IMR-90 (cell line): ENCODE measurements around the gene SWAP70. TPM values are rescaled to one million over a fixed set of nuclear protein-coding genes. Genes with fewer than 3 reads are reported as not detected.

Source experiments
- ATAC-seq: fragments of 200-7000 bp; cut with Tn5 transposase; 2 replicates; pipeline ENCODE4 v1.9.1; 2020; ENCODE audit warnings: low read depth, mild to moderate bottlenecking, moderate library complexity
- BruUV-seq: library from RNA; stranded (reverse); fragments of 400-500 nt; replicated peaks from 2 replicates; lab custom pipeline; 2021; lab: Mats Ljungman, UMichigan
- CTCF ChIA-PET: fragments of 300-600 bp; formaldehyde crosslinking; extraction: SDS; loops from one replicate; lab custom pipeline; 2021; ENCODE audit warnings: antibody characterized with exemption; lab: Yijun Ruan, JAX
- POLR2A ChIA-PET: fragments of 300-600 bp; sonication (Branson Sonifier 250); formaldehyde crosslinking; loops from one replicate; lab custom pipeline; 2022; ENCODE audit warnings: antibody characterized with exemption; ENCODE audit not compliant: unreplicated experiment; lab: Charles Lee
- DNase-seq: peaks from one replicate; pipeline ENCODE4 v3.0.0; 2013
- H2AFZ ChIP-seq: replicated peaks from 2 replicates; pipeline ENCODE3; 2013; ENCODE audit warnings: low read length, mild to moderate bottlenecking; ENCODE audit not compliant: poor library complexity
- H2AK5ac ChIP-seq: 2 replicates; pipeline ENCODE4 v1.6.1; 2013; ENCODE audit warnings: low read depth, low read length, inconsistent platforms
- H2AK9ac ChIP-seq: replicated peaks from 2 replicates; pipeline ENCODE3; 2013; ENCODE audit warnings: mild to moderate bottlenecking, low read depth, low read length, moderate library complexity; ENCODE audit not compliant: poor library complexity
- H2BK120ac ChIP-seq: 2 replicates; pipeline ENCODE4 v1.6.1; 2013; ENCODE audit warnings: low read depth, low read length, inconsistent platforms
- H2BK15ac ChIP-seq: 3 replicates; pipeline ENCODE4 v1.6.1; 2013; ENCODE audit warnings: low read depth, low read length, inconsistent platforms
- H2BK20ac ChIP-seq: 2 replicates; pipeline ENCODE4 v1.6.1; 2013; ENCODE audit warnings: low read depth, mild to moderate bottlenecking, inconsistent platforms, low read length, moderate library complexity
- H2BK5ac ChIP-seq: 2 replicates; pipeline ENCODE4 v1.6.1; 2013; ENCODE audit warnings: mild to moderate bottlenecking, low read depth, low read length, inconsistent platforms; ENCODE audit not compliant: poor library complexity, severe bottlenecking
- H3K14ac ChIP-seq: replicated peaks from 2 replicates; pipeline ENCODE4 v1.6.1; 2013; ENCODE audit warnings: low read depth, low read length, inconsistent platforms
- H3K18ac ChIP-seq: 2 replicates; pipeline ENCODE4 v1.6.1; 2013; ENCODE audit warnings: low read depth, low read length, control low read depth
- H3K23ac ChIP-seq: 2 replicates; pipeline ENCODE4 v1.6.1; 2013; ENCODE audit warnings: low read depth, low read length, inconsistent platforms
- H3K27ac ChIP-seq: 2 replicates; pipeline ENCODE4 v1.5.1; 2013; ENCODE audit warnings: mild to moderate bottlenecking, control low read depth, low read length; ENCODE audit not compliant: insufficient read depth
- H3K27me3 ChIP-seq: 2 replicates; pipeline ENCODE4 v1.6.1; 2013; ENCODE audit warnings: low read length; ENCODE audit not compliant: control insufficient read depth, insufficient read depth
- H3K36me3 ChIP-seq: 2 replicates; pipeline ENCODE4 v1.6.1; 2013; ENCODE audit warnings: low read length, mixed read lengths; ENCODE audit not compliant: control insufficient read depth, insufficient read depth
- H3K4ac ChIP-seq: 2 replicates; pipeline ENCODE4 v1.6.1; 2013; ENCODE audit warnings: low read depth, low read length, inconsistent platforms
- H3K4me1 ChIP-seq: 2 replicates; pipeline ENCODE4 v1.6.1; 2013; ENCODE audit warnings: low read length, mixed read lengths; ENCODE audit not compliant: control insufficient read depth, insufficient read depth
- H3K4me2 ChIP-seq: 2 replicates; pipeline ENCODE4 v1.6.1; 2013; ENCODE audit warnings: low read depth, mild to moderate bottlenecking, control low read depth, low read length, moderate library complexity
- H3K4me3 ChIP-seq: 2 replicates; pipeline ENCODE4 v1.5.1; 2013; ENCODE audit warnings: low read depth, mild to moderate bottlenecking, control low read depth, low read length, moderate library complexity; ENCODE audit not compliant: insufficient read depth
- H3K56ac ChIP-seq: 2 replicates; pipeline ENCODE4 v1.6.1; 2013; ENCODE audit warnings: low read length, inconsistent platforms; ENCODE audit not compliant: insufficient read depth; ENCODE audit errors: extremely low read depth
- H3K79me1 ChIP-seq, 2 experiments: 2 replicates each; pipeline ENCODE4 v1.6.1; 2013; ENCODE audit warnings: low read length in 2 of 2, inconsistent platforms in 1 of 2, low read depth in 1 of 2
- H3K9ac ChIP-seq: 2 replicates; pipeline ENCODE4 v1.6.1; 2013; ENCODE audit warnings: low read depth, low read length, control low read depth
- H3K9me1 ChIP-seq: 2 replicates; pipeline ENCODE4 v1.6.1; 2013; ENCODE audit warnings: low read length, inconsistent platforms; ENCODE audit not compliant: insufficient read depth
- H3K9me3 ChIP-seq: 2 replicates; pipeline ENCODE4 v1.6.1; 2013; ENCODE audit warnings: low read length; ENCODE audit not compliant: control insufficient read depth, insufficient read depth
- H4K20me1 ChIP-seq: 2 replicates; pipeline ENCODE4 v1.6.1; 2013; ENCODE audit warnings: low read length, inconsistent platforms; ENCODE audit not compliant: insufficient read depth
- H4K5ac ChIP-seq: 2 replicates; pipeline ENCODE4 v1.6.1; 2013; ENCODE audit warnings: mild to moderate bottlenecking, low read depth, low read length, control low read depth
- H4K8ac ChIP-seq, 2 experiments: 2 replicates each; pipeline ENCODE4 v1.6.1; 2013; ENCODE audit warnings: low read depth in 2 of 2, low read length in 2 of 2, control low read depth in 1 of 2, inconsistent platforms in 1 of 2
- H4K91ac ChIP-seq: 2 replicates; pipeline ENCODE4 v1.6.1; 2013; ENCODE audit warnings: low read depth, low read length, inconsistent platforms; ENCODE audit not compliant: insufficient read depth
- BHLHE40 ChIP-seq: fragments of 150-350 bp; IDR thresholded peaks from 2 replicates; pipeline ENCODE4 v1.6.1; 2016; ENCODE audit warnings: mild to moderate bottlenecking, low read depth, low read length
- CHD1 ChIP-seq: IDR thresholded peaks from 2 replicates; pipeline ENCODE4 v1.6.1; 2012; ENCODE audit warnings: low read depth, low read length, improper control_type of control experiment
- ELK1 ChIP-seq: fragments of 150-350 bp; IDR thresholded peaks from 2 replicates; pipeline ENCODE4 v1.6.1; 2016; ENCODE audit warnings: low read depth, mild to moderate bottlenecking, low read length, moderate library complexity, borderline replicate concordance
- FOS ChIP-seq: fragments of 150-350 bp; IDR thresholded peaks from 2 replicates; pipeline ENCODE4 v1.6.1; 2016; ENCODE audit warnings: low read depth, low read length
- MAFK ChIP-seq: IDR thresholded peaks from 2 replicates; pipeline ENCODE4 v1.6.1; 2012; ENCODE audit warnings: low read depth, low read length, improper control_type of control experiment
- MXI1 ChIP-seq: IDR thresholded peaks from 2 replicates; pipeline ENCODE4 v1.6.1; 2012; ENCODE audit warnings: low read depth, mild to moderate bottlenecking, low read length, moderate library complexity, borderline replicate concordance
- RAD21 ChIP-seq: IDR thresholded peaks from 2 replicates; pipeline ENCODE4 v1.6.1; 2012; ENCODE audit warnings: low read length, improper control_type of control experiment
- RCOR1 ChIP-seq: IDR thresholded peaks from 2 replicates; pipeline ENCODE4 v1.6.1; 2012; ENCODE audit warnings: mild to moderate bottlenecking, low read length, improper control_type of control experiment; ENCODE audit not compliant: insufficient replicate concordance
- SMC3 ChIP-seq: fragments of 150-350 bp; IDR thresholded peaks from 2 replicates; pipeline ENCODE4 v1.6.1; 2016; ENCODE audit warnings: low read depth, mild to moderate bottlenecking, antibody characterized with exemption, low read length, moderate library complexity
- WGBS, 2 experiments: methylation state at CpG; one replicate each; pipeline versions ENCODE4 v1.1.5 to v1.1.7; 2013; ENCODE audit warnings: missing lambda C conversion rate in 2 of 2; ENCODE audit not compliant: insufficient read length in 1 of 2; ENCODE audit errors: extremely low coverage in 2 of 2; 5-methylcytosine and 5-hydroxymethylcytosine counted together
- dilution Hi-C: fragments of 300-500 bp; cut with HindIII; formaldehyde crosslinking; loops from one replicate; pipeline ENCODE4 v1.14.3; 2018; ENCODE audit warnings: low sequenced_read_pairs; ENCODE audit not compliant: unreplicated experiment
- in situ Hi-C: fragments of 300-500 bp; cut with MboI; formaldehyde crosslinking; loops from 3 replicates; pipeline ENCODE4 v1.14.3; 2019; ENCODE audit warnings: low sequenced_read_pairs, inconsistent platforms, mixed read lengths
- intact Hi-C: fragments of 100-400 bp; cut with micrococcal nuclease; formaldehyde crosslinking; loops from 2 replicates; pipeline ENCODE4 v1.10.0; 2022
- polyA plus RNA-seq, 3 experiments: library from polyadenylated mRNA; depleted of rRNA; stranded (reverse); fragments of >200 nt; gene quantifications; 2 replicates each; pipeline ENCODE4 v1.2.3, GENCODE V29; 2012; ENCODE audit warnings: low replicate concordance in 1 of 3
- total RNA-seq: library from RNA; depleted of rRNA; stranded (reverse); fragments of >200 nt; gene quantifications from 2 replicates; pipeline ENCODE4 v1.2.3, GENCODE V29; 2012

The SWAP70 gene
- total and polyA plus RNA-seq, 2 of the 4 experiments (the other 2 are of a cell fraction), result 15.5 to 19.9 TPM

- ATAC-seq, result no peak
- Histone ChIP-seq H3K56ac (no peak overlapping the region), H3K36me3 (peaks cover 5% of the 10 kb centered on the region; the same call in 1 of the 2 replicates), H3K79me1 (peaks cover 28 to 80% of the 10 kb centered on the region in 2 experiments), H4K20me1 (peaks cover 28% of the 10 kb centered on the region; the same call in 1 of the 2 replicates), H3K23ac (no peak overlapping the region; the same call in 1 of the 2 replicates), H2BK5ac (no peak overlapping the region), H3K4me1 (peaks cover 3% of the 10 kb centered on the region; the same call in 1 of the 2 replicates), H3K14ac (no peak overlapping the region), H4K8ac (no peak overlapping the region), H4K5ac (no peak overlapping the region), H2AK9ac (no peak overlapping the region), H3K9me3 (no peaks in the 10 kb centered on the region; the same call in 1 of the 2 replicates), H3K9ac (no peak overlapping the region), H2AFZ (no peak overlapping the region), H3K4me3 (no peak overlapping the region), H3K27ac (no peak overlapping the region), H4K91ac (no peak overlapping the region), H3K9me1 (peaks cover 13% of the 10 kb centered on the region), H2BK15ac (no peak overlapping the region), H3K4me2 (no peak overlapping the region), H2BK120ac (no peak overlapping the region), H3K18ac (no peak overlapping the region), H3K27me3 (no peaks in the 10 kb centered on the region), H2AK5ac (no peak overlapping the region), H2BK20ac (no peak overlapping the region), H3K4ac (no peak overlapping the region)
- TF ChIP-seq MXI1 (no peak), MAFK (no peak), RCOR1 (no peak), ELK1 (no peak), CHD1 (no peak), SMC3 (no peak), RAD21 (no peak), BHLHE40 (no peak), FOS (no peak)
- dilution Hi-C loops (no loop called here), in situ Hi-C loops (no loop called here), intact Hi-C loops (no loop called here)
- CTCF ChIA-PET, result interaction anchor here (0.6 kb wide), 1 partner anchor 101 kb away, joined by 4 read pairs; no protein-coding TSS in a partner anchor
- POLR2A ChIA-PET, result no interaction called here
- BruUV-seq, result no TSS peak
- DNase-seq, result no peak
- no CpG with 5 or more reads among the region's 1 CpG for WGBS, 2 experiments
Measured at GRCh38 chr11:9710852-9711251, 47.0 kb downstream of the SWAP70 start.
